Stimulated activated CD4-positive, alpha-beta T cell treated with anti-CD3 and anti-CD28 coated beads, Interleukin-12 subunit alpha, Interleukin-12 subunit beta, amount 100 ng/mL, for 48 hours (primary cell): ENCODE results near the gene TCTN1.
A peak's percentile ranks its signal among the peaks of the same experiment; 100 is the strongest.

Source experiments
- DNase-seq, 3 donors: peaks; one replicate each; pipeline ENCODE4 v3.0.0-alpha.2; 2020; ENCODE audit warnings: low read depth in 2 of 3, low spot score in 1 of 3

The TCTN1 gene

DNA sequence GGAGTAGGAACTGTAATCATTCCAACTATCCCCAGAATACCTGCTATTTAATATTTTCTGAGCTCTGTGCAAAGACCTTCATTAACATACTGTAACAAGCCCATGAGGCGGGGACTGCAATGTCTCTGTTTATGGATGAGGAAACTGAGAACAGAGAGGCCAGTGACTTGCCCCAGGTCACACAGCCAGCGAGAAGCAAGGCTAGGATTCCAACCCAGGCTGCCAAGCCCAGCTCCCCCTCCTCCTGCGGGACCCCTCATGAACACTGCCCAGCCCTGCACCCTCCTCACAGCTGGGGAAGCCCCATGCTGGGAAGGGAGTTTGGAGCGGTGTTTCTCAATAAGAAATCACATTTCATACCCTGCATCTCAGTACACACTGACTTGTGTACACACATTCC is 64.1 kb downstream of the TCTN1 start:
- DNase-seq: no peak

DNA sequence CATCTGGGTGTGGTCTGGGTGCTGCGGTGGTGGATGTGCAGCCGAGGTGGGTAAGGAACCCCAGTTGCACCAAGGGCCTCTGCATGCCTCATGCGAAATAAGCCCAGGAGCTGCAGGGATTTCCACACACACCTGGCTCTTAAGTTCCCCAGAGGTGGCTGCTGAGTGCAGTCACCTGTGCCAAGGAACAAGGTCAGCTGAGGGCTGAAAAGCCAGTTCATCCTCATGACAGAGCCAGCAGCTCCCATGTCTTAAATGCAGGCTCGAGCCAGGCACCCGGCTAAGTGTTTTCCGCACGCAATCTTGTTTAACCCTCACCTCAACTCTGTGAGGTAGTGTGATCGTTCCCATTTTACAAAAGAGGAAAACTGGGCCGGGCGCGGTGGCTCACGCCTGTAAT is 65.3 kb downstream of the TCTN1 start:
- no peak for DNase-seq

DNA sequence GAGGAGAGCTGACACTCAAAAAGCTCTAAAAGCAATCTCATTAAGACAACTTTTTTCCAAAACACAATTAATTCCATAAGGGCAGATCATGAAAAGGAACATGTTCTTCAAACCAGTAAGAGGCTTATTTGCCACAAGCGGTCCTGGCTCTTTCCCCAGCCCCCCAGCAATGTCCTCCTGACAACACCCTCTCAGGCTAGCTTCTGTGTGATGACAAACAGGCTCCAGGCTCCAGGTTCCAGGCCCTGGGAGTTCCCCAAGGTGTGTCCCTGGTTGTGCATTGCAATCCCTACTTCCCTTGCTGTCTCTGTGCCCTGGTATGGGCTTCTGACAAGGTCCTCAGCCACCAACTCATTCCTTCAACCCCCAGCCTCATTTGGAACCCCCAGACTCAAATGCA is 66.1 kb downstream of the TCTN1 start:
- DNase-seq: no peak

DNA sequence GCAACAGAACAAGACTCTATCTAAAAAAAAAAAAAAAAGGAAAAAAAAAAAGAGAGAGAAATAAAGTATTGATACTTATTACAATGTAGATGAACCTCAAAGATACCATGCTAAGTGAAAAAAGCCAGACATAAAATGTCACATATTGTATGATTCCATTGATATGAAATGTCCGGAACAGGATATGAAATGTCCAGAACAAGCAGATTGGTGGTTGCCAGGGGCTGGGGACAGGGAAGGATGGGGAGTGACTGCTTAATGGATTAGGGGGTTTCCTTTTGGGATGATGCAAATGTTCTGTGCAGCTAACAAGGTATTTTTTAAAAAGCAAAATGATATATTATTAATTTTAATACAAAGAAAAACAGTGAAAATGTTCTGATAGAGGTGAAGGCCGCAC is 70.0 kb downstream of the TCTN1 start:
- DNase-seq: no peak

DNA sequence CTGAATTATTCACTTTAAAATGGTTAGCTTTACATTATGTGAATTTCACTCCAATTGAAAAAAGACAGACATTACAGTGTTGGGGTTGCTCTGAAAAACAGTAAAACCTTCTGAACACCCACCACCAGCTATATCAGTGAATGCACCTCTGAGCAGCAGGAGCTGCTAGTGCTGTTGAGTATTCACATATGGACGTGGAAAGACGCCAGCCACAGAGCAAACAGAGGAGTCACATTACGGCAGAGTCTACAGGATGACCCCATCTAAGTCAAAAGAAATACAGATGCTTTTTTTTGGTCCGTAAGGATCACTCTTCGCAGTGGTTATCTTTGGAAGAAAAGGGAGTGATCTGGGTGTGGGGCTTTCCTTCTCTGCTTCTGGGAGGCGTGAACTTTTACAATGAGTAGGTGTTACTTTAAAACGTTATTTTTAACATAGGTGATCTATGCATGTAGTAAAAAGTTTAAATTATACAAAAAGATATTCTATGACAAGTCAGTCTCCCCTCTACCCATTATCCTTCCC is 70.4 kb downstream of the TCTN1 start:
- no peak for DNase-seq

DNA sequence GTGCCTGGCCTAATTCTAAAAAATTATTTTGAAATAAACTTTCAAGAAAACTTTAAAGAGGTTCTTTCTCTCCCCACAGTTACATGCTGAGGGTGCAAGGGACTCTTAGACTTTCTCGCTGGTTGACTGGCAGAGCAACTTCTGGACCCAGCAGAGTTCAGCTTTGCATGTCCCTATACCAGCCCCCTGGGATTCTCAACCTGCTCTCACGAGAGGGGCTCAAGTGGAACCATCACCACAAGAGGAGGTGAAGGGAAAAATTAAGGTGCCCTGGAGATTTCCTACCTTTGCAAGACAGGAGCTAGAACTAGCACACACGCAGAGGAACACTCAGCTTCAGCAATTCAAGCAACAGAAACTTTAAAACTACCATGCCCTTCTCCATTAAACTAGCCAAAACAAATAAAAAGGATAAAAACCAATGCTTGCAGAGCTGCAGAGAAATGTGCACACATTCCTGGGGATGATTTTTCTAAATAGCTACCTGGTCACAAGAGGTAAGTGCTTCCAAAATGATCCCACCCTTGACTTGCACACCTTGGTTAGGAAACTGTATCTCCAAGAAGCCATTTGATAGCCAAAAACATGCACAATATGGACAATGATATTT is 72.5 kb downstream of the TCTN1 start:
- no peak for DNase-seq

DNA sequence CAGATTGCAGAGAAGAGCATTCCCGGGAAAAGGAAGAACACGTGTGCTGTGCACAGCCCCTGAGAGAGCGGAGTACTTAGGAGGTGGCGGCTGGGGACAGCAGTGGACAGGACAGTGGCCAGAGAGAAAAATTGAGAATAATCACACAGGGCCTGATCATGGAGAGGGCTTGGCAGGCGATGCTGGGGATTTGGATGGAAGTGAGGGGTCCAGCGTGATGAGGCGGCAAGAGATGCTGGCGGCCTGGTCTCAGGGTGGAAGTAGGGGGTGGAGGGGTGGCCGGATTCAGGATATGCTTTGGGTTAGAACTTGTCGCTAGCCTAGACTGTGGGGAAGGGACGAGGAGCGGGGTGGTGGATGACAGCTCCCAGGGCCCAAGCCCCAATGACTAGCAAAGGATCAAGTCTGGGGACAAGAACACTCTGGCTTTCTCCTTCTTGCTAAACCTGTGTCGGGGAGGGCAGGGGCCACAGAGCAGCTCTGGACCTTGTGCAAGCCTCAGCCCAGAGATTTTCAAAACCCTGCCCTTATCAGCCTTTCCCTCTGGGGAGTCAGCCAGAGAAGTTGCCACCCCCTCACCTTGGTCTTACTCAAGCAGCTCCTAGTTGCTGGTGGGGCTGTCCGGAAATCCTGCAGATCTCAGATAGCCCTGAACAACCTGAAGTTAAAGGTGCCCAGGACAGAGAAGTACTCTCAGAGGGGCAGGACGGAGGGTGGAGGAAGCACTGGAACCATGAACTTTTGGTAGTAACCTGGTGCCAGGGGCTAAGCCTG is 73.7 kb downstream of the TCTN1 start:
- no peak for DNase-seq

DNA sequence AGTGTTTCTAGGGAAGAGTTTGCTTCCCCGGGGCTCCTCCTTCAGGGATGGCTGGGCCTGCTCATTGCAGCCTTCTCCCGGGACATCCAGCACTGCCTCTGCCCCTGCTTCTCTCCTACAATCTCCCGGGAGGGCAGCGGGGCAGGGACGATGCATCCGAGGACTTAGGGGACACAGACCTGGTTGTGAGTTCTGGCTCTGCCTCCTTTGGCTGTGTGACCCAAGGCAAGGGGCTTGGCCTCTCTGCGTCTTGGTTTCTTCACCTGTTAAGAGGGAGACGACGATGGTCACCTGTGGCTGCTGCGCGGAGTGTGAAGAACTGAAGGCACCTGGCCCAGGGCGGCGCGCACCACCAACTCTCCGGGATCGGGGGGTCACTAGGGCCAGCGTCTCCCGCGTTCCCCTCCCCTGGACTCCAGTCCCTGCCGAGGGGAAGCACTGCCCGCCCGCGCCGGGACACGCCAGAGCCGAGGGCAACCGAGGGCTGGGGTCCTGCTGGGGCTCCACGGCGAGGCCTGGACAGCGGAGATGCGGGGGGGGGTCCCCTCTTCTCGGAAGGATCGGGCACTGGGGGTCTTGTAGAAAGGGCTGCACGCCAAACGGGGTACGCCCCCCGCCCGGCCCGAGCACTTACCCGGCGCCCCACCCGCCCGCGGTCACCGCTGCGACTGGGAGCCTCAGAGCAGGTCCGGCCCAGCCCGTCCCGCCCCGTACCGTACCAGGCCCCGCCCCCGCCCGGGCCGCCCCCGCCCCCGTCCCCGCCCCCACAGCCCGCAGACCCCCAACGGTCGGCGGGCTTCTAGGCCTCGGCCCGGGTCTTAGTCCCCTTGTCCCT is 74.7 kb downstream of the TCTN1 start, which contains the start of gene HVCN1:
HVCN1 (minus strand) TSS at position 670 of the 835 bp plus-strand sequence. CDS start 5,870 bp downstream, outside the sequence.
- peak in 1 of 3 donors; percentile 16 for DNase-seq

DNA sequence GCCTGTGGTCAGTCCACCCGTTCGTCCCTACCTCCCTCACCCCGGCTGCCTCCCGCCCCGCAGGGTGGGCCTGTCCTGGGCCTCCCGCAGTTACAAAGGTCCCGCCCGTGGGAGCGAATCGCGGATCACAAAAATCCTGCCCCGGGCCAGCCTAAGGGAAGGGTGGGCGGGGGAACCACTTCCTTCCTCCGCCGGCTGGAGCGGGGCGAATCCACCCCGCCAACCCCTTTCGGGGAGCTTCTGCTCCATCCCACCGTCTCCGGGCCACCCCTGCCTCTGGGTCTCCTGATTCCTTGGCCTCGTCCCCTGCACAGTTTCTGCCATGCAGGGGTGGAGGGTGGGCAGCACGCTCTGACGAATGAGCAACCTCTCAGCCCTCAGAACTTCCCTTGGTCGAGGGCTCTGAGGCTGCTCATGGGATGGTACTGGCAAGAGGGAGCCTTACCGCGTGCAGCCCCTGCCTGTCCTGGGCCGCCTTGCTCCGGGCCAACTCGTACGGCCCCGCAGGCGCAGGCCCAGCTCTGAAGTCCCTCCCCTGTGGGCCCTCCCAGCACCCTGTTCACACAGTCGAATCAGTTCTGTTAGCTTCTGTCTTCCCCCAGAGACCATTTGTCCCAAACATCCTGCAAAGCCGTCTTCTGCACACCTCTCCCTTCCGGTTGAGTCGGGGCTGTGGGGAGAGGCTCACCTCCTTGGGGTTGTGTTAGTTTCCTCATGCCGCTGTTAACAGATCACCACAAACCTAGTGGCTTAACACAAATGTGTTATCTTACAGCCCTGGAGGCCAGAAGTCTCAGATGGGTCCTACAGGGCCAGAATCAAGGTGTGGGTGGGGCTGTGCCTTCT is 75.6 kb downstream of the TCTN1 start:
- DNase-seq: peak in 2 of 3 donors; percentile 37 to 40

DNA sequence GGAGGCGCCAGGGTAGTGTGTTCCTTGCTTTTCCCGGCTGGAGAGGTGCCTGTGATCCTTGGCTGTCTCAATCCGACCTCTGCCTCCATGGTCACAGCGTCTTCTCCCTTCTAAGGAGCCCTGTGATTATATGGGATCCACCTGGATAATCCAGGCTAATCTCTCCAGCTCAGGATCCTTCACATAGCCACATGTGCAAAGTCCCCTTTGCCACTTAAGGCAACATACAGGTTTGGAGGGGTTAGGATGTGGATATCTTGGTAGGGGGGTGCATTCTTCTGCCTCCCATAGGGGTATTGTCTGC is 76.2 kb downstream of the TCTN1 start:
- no peak for DNase-seq

DNA sequence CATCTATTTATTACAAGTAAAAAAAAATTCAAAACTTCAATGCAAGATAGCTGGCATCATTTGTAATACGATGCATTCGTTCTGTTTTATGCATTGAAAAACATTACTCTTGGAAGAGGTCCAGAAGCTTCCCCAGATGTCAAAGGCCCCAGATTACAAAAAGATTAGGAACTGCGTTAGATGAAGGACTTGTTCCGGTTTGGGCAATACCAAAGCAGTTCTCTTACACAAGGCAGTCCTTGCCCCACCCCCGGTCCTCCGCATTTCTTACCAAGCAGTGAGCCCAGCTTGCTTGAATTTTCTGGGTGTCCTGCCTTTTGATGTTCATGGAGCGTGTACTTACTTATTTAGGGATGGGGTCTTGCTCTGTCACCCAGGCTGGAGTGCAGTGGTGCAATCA is 79.8 kb downstream of the TCTN1 start:
- no peak for DNase-seq

DNA sequence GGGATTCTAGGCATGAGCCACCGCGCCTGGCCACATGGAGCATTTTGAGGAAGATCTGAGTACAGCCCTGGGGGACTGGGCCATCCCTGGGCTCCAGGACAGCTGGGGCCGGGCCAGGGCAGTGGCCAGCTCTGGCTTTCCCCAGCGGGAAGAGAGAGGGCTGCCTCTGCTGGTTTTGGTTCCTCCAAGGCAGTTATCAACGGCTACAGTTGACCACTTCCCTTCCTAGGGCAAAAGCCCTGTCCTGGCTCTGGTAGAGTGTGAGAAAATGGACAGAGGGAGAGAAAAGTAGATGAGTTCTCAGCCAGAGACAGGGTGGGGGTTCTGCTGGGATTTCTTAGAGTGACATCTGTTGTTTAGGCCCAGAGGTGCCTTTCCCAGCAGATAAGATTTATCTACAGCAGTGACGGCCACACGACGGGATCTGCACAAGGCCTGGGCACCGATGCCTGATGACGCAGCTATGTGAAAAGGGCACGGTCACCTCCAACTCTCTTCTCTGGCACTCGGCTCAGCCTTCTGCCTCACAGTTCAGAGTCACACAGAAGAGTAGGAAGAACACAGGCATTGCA is 80.5 kb downstream of the TCTN1 start:
- no peak for DNase-seq

DNA sequence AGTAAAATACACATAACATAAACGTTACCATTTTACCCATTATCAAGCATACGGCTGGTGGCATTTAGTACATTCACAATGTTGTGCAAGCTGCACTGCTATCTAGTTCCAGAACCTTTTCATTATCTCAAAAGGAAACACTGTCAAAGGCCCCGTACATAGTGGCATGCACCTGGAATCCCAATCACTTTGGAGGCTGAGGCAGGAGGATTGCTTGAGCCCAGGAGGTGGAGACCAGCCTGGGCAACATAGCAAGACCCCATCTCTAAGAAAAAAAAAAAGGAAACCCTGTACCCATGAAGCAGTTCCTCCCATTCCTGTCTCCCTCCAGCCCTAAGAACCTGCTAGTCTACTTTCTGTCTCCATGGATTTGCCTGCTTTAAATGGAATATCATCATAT is 82.4 kb downstream of the TCTN1 start:
- no peak for DNase-seq

DNA sequence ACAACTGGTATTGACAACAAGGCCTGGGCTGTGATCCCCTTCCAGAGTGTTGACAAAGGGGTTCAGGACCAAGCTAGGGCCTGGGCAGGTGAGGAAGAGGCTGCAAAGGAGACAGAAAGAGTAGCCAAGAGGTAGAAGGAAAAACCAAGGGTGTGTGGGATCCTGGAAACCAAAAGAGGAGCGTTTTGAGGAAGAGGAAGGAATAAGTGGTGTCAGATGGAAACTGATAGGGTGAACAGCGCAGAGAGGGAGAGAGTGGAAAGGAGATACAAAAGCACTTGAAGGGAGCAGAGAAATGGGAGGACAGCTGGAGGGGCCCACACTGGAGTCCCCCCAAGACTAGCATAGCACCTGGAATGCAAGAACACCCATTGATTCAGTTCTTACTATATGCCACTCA is 83.3 kb downstream of the TCTN1 start:
- no peak for DNase-seq

DNA sequence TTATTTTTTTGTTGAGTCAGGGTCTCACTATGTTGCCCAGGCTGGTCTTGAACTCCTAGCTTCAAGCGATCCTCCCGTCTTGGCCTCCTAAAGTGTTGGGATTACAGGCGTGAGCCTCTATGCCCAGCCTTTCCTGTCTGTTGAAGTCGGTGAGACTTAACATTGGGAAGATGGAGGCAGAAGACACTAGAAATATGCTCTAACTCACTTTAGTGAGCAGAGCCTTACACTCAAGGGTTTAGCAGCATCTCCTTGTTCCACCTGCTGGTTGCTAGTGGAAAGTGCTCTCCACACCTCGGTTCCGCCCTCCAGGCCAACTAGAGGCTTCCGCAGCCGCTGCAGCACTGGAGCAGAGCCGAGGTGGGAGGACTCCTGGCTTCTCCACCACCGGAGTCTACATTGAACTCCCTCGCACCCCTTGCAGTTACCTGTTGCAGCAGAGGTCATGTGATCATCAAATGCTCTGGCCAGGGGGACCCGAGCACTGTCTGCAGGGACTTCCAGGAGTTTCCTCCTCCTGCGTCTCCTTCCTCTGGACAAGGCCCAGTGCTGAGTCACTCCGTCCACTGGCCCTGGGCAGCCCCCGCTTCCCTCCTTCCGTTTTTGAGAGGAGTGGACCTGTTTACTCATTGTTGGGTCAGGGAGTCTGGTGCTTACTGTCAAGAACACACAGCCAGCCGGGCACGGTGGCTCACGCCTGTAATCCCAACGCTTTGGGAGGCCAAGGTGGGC is 84.4 kb downstream of the TCTN1 start:
- peak; percentile 69 to 77 (median 71) for DNase-seq
